A673 (cell line): ENCODE results near the gene COL4A6. TPM values are rescaled to one million over a fixed set of nuclear protein-coding genes. Genes with fewer than 3 reads are reported as not detected.

Experiments
- BruUV-seq: library from RNA; stranded (reverse); fragments of 400-500 nt; replicated peaks from 2 replicates; lab custom pipeline; 2021; lab: Mats Ljungman, UMichigan
- CTCF ChIA-PET: fragments of 300-600 bp; sonication (Branson Sonifier 250); formaldehyde crosslinking; loops from one replicate; lab custom pipeline; 2022; ENCODE audit warnings: antibody characterized with exemption; lab: Charles Lee
- POLR2A ChIA-PET: fragments of 300-600 bp; sonication (Branson Sonifier 250); formaldehyde crosslinking; loops from one replicate; lab custom pipeline; 2022; ENCODE audit warnings: antibody characterized with exemption; ENCODE audit not compliant: low non-redundant PET; lab: Charles Lee
- DNase-seq: peaks from one replicate; pipeline ENCODE4 v3.0.0-alpha.2; 2015; ENCODE audit warnings: low spot score
- H3K27ac ChIP-seq: fragments of 200-600 bp; sonication (generic); 2 replicates; pipeline ENCODE4 v1.5.1; 2016; ENCODE audit warnings: mixed run types, low read depth, mild to moderate bottlenecking, mixed read lengths, antibody characterized with exemption, low read length; ENCODE audit not compliant: poor library complexity, severe bottlenecking
- H3K27me3 ChIP-seq: fragments of 200-600 bp; sonication (generic); replicated peaks from 2 replicates; pipeline ENCODE4 v1.6.1; 2017; ENCODE audit warnings: mixed run types, low read depth, mild to moderate bottlenecking, mixed read lengths, antibody characterized with exemption, low read length; ENCODE audit not compliant: insufficient read depth, poor library complexity
- H3K36me3 ChIP-seq: fragments of 200-600 bp; sonication (generic); 2 replicates; pipeline ENCODE4 v1.6.1; 2016; ENCODE audit warnings: mixed run types, mild to moderate bottlenecking, mixed read lengths, antibody characterized with exemption, low read length; ENCODE audit not compliant: insufficient read depth, poor library complexity, severe bottlenecking
- H3K4me1 ChIP-seq: fragments of 200-600 bp; sonication (generic); 2 replicates; pipeline ENCODE4 v1.6.1; 2017; ENCODE audit warnings: mixed run types, mild to moderate bottlenecking, mixed read lengths, antibody characterized with exemption, low read length; ENCODE audit not compliant: insufficient read depth, poor library complexity, severe bottlenecking
- H3K4me3 ChIP-seq: fragments of 200-600 bp; sonication (generic); 2 replicates; pipeline ENCODE4 v1.5.1; 2016; ENCODE audit warnings: low read depth, mixed run types, mild to moderate bottlenecking, mixed read lengths, low read length; ENCODE audit not compliant: poor library complexity, severe bottlenecking
- H3K9me3 ChIP-seq: fragments of 200-600 bp; sonication (generic); 2 replicates; pipeline ENCODE4 v1.6.1; 2016; ENCODE audit warnings: mixed run types, low read depth, mild to moderate bottlenecking, mixed read lengths, antibody characterized with exemption, low read length; ENCODE audit not compliant: poor library complexity, severe bottlenecking
- CTCF ChIP-seq: fragments of 300-800, 200-600 bp; sonication (generic); conservative IDR thresholded peaks from 2 replicates; pipeline ENCODE4 v1.5.1; 2017; ENCODE audit warnings: low read depth, mild to moderate bottlenecking, antibody characterized with exemption, low read length, moderate library complexity, mixed read lengths
- EZH2 ChIP-seq: fragments of 200-600 bp; sonication (generic); IDR thresholded peaks from 2 replicates; pipeline ENCODE4 v1.6.1; 2017; ENCODE audit warnings: borderline replicate concordance, low read depth, mild to moderate bottlenecking, mixed read lengths, antibody characterized with exemption, low read length; ENCODE audit not compliant: poor library complexity, severe bottlenecking
- intact Hi-C: fragments of 100-400 bp; cut with micrococcal nuclease; formaldehyde crosslinking; loops from one replicate; pipeline ENCODE4 v1.10.0; 2022; ENCODE audit not compliant: unreplicated experiment
- total RNA-seq: library from RNA; stranded (reverse); gene quantifications from 2 replicates; pipeline ENCODE4 v1.2.3, GENCODE V29; 2021

COL4A6 gene
- total RNA-seq, 1 experiment from 2014 or later = not detected

- TF ChIP-seq EZH2 (no peak), CTCF (no peak)
Measured at GRCh38 chrX:108419401-108419800, 18.8 kb downstream of the COL4A6 start.

DNA sequence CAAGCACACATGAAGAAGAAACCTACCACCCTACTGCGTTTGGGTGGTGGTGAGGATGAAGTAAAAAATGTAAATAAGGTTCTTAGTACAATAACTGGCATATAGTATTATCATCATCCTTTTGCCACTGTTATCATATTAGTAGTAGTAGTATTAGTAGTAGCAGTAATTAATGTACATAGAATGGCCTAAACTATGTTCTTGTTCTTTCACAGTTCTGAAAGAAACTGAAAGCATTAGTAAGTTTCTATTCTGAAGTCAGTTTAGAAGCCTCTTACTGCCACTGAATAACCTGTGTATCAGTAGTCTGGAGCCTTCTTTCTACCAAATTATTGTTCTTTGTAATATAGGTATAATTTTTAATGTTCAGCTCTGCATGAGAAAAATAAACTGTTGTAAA is 21.0 kb downstream of the COL4A6 start:
- POLR2A ChIA-PET = no interaction called here
- H3K36me3 ChIP-seq = no peaks in the 10 kb centered on the region
- TF ChIP-seq EZH2 = no peak
- no peak for TF ChIP-seq CTCF
- no peak overlapping the region for H3K4me3 ChIP-seq
- no peak overlapping the region for H3K27ac ChIP-seq
- CTCF ChIA-PET = no interaction called here
- DNase-seq = no peak
- no TSS peak for BruUV-seq
- no peaks in the 10 kb centered on the region for H3K4me1 ChIP-seq
- peaks cover 7% of the 10 kb centered on the region for H3K27me3 ChIP-seq
- intact Hi-C loops = no loop called here
- H3K9me3 ChIP-seq = no peaks in the 10 kb centered on the region

More at GRCh38 chrX:108419401-108419800, 18.8 kb downstream of the COL4A6 start:
- H3K4me1 ChIP-seq = no peaks in the 10 kb centered on the region
- ChIA-PET POLR2A (no interaction called here), CTCF (no interaction called here)
- peaks cover 24% of the 10 kb centered on the region for H3K27me3 ChIP-seq
- intact Hi-C loops = no loop called here
- DNase-seq = no peak
- BruUV-seq = no TSS peak
- H3K27ac ChIP-seq = no peak overlapping the region
- H3K36me3 ChIP-seq = no peaks in the 10 kb centered on the region
- H3K4me3 ChIP-seq = no peak overlapping the region
- no peaks in the 10 kb centered on the region for H3K9me3 ChIP-seq

DNA sequence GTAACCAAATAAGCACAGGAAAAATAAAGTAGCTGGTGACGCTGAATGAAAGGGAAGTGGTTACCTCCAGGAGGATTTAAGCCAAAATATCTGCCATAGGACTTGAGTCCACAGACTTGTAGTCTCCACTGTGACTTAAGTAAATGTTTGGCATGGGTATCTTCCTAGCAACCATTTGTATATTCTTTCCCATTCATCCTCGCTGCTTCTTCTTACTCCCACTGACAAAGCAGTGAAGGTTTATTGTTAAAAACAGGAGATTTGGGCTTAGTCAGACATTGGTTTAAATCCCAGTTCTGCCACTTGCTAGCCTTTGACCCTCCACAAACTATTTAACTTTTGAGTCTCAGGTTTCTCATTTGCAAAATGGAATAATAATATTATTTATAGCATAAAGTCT is 22.3 kb downstream of the COL4A6 start:
- H3K27me3 ChIP-seq = peaks cover 7% of the 10 kb centered on the region
- no TSS peak for BruUV-seq
- ChIA-PET POLR2A (no interaction called here), CTCF (no interaction called here)
- no peaks in the 10 kb centered on the region for H3K4me1 ChIP-seq
- H3K27ac ChIP-seq = no peak overlapping the region
- H3K36me3 ChIP-seq = no peaks in the 10 kb centered on the region
- TF ChIP-seq CTCF = no peak
- no peak for TF ChIP-seq EZH2
- no peak for DNase-seq
- H3K9me3 ChIP-seq = no peaks in the 10 kb centered on the region
- H3K4me3 ChIP-seq = no peak overlapping the region
- intact Hi-C loops = no loop called here
